Cortex of kidney (tissue), 1 donor: Measurements from ENCODE around the gene RAB40B.
"Not testable (repeated sequence)": the region's sequence is repeated elsewhere in the genome, so short reads cannot be mapped to it uniquely, and the experiment has no call there.

ENCODE experiments used
- DNase-seq: peaks from one replicate; lab custom pipeline; 2025; lab: John Stamatoyannopoulos, UW

The RAB40B gene

DNA sequence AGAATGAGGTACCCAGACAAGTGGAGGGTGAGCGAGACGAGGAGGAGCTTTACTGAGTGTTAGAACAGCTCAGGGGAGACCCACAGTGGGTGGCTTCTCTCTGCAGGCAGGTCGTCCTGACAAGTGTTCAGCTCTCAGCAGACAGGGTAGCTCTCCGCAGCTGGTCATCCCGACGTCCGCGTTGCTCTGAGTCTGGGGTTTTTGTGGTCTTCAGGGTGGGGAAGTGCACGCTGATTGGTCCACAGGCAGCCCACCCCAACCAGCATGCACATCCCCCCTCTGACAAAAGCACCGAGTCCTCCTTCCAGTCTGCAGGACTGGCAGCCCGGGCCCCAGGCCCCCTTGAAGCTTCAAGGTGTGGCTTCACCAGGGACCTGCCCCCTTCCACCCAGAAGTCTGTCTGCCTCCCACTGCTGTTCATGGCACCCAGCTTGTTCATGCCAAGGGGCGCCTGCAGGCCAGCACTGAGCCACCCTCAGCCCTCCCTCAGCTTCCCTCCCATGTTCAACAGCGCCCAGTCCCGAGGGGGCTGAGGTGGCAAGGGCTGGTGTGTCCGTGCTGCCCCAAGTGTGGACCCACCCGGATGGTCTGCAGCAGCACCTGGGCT lies 30.4 kb downstream of the RAB40B start:
- no peak for DNase-seq

- no peak for DNase-seq
Measured at GRCh38 chr17:82667668-82668000, 30.9 kb downstream of the RAB40B start.

- no peak for DNase-seq
Measured at GRCh38 chr17:82666931-82667667, 31.4 kb downstream of the RAB40B start.

DNA sequence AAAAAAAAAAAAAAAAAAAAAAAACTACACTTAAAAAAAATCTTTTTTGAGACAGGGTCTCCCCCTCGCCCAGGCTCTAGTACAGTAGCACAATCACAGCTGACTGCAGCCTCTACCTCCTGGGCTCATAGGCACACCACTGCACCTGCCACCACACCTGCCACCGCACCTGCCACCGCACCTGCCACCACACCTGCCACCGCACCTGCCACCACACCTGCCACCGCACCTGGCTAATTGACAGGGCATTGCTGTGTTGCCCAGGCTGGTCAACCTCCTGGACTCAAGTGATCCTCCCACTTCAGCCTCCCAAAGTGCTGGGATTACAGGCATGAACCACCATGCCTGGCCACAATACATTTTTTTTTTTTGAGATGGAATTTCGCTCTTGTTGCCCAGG lies 32.6 kb downstream of the RAB40B start:
- DNase-seq: no peak

- no peak for DNase-seq
Measured at GRCh38 chr17:82665217-82665616, 33.3 kb downstream of the RAB40B start.

GRCh38 chr17:82664701-82665182 lies 33.8 kb downstream of the RAB40B start:
- no peak for DNase-seq

- no peak for DNase-seq
Measured at GRCh38 chr17:82664276-82664575, 34.3 kb downstream of the RAB40B start.

- DNase-seq: no peak
Measured at GRCh38 chr17:82663381-82664275, 34.9 kb downstream of the RAB40B start.

DNA sequence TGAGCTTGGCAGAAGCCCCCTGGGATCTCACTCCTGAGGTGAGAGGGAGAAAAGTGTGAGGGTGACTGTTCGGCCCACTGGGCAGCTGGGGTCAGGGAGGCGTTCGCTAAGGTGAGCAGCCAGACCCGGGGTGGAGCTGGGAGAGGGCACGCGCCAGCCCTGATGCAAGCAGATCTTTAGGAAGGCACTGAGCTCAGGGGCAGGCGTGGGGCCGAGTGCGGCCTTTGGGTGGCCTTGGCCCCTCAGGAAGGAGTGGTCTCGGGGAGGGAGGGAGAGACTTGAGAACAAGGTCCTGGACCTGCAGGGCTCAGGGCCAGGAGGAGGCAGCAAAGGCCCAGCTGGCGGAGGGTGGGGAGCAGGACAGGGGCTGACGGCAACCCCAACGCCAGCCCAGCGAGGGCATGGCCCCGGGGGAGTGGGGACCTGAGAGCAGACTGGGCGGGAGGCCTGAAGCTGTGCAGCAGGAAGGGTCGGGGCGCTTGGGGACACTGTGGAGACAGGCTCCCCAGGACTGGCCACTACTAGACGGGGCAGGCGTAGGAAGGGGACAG lies 35.7 kb downstream of the RAB40B start:
- DNase-seq: no peak

DNA sequence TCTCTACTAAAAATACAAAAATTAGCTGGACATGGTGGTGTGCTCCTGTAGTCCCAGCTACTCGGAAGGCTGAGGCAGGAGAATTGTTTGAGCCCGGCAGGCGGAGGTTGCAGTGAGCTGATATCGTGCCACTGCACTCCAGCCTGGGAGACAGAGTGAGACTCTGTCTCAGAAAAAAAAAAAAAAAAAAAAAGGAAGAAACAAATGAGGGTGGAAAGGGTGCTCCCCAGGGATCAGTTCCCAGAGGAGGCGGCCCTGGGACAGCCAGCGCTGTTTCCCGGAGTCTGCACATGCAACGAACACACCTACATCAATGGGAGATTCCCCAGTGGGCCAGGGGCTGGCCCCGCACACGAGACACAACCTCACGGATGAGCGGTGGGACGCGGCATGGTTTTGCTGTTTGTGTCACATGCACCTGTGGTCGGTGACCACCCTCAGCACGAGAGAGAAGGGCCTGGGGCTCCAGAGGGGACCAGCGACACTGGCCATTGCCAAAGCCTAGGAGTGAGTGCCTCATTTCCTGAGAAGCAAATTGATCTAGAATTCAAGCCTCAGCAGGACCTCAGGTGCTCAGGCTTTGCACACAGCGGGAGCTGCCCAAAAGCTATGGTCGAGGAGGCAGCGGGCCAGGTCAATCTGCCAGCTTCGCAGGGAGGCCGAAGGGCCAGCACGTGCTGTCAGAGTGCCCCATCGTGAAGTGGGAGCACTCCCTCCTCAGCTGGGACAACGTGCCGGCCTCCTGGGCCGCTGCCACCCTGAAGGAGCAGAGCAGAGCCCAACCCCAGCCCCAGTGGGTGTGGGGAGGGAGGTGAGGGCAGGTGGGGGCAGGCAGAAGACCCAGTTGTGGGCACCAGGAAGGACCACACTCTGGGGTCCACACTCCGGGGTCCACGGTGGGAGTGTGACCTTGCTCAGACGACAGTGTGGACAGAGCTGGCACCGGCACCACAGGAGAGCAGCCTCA lies 36.5 kb downstream of the RAB40B start:
- DNase-seq: no peak

DNA sequence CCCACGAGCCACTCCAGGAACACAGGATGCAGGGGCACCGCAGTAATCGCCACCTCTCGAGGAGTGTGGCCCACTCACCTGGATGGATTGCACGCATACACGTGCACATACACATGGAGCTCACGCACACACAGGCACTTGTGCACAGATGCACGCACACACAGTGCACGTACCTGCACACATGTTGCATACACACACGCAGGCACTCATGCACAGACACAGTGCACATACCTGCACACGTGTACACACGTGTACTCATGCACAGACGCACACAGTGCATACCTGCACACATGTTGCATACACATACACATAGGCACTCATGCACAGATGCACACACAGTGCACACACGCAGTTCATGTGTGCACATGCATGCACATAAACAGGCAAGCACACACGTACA lies 38.6 kb downstream of the RAB40B start:
- DNase-seq: no peak

GRCh38 chr17:82658796-82659452 lies 39.6 kb downstream of the RAB40B start:
- no peak for DNase-seq

DNA sequence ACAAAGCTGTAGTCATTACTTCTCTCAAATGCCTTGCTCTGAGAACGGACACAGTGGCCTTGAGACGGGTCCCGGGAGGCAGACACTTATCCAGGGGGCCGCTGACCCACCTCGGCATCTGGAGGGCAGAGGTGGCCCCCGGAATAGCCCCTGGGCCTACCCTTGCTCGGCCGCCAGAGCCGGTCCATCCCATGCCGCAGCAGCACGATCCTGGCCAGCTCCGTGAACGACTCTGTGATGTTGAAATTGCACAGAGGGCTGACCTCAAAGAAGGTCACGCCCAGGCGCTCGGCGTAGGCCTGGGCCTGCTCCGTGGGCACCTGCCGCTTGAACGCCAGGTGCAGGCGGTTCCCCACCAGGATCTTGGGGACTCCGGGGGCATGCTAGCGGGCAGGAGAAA lies 40.2 kb downstream of the RAB40B start:
- DNase-seq: no peak

- DNase-seq: no peak
Measured at GRCh38 chr17:82657926-82658325, 40.6 kb downstream of the RAB40B start.

GRCh38 chr17:82656266-82656665 lies 42.2 kb downstream of the RAB40B start:
- DNase-seq: no peak

DNA sequence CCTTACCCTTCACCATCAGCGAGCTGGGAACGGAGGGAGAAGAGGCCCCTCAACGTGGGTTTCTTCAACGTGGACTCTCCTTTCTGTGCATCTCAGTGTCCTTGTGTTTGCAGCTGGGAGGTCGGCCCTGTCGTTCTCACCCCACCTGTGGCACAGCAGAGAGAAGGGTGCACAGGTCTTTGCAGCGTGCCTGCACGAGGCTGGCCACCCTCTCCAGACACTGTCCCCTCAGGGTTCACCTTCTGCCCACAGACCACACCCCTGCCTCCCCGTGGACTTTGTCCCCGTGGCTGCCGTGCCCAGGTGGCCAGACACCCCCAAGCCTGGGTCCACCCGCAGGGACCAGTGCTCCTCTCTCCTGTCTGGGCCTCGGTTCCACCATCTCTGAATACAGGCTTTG lies 43.0 kb downstream of the RAB40B start:
- no peak for DNase-seq

GRCh38 chr17:82655038-82655479 lies 43.4 kb downstream of the RAB40B start:
- DNase-seq: no peak

- DNase-seq: not testable (repeated sequence)
Measured at GRCh38 chr17:82654611-82655010, 43.9 kb downstream of the RAB40B start.

- no peak for DNase-seq
Measured at GRCh38 chr17:82653651-82654528, 44.6 kb downstream of the RAB40B start.

- DNase-seq: no peak
Measured at GRCh38 chr17:82650723-82651122, 47.8 kb downstream of the RAB40B start.
